CD14-positive monocyte (primary cell): Measurements from ENCODE around the gene NCAM1. TPM values are rescaled to one million over a fixed set of nuclear protein-coding genes. Genes with fewer than 3 reads are reported as not detected.

Experiments
- DNase-seq, 3 donors: peaks; one replicate each; pipeline ENCODE4 v3.0.0-alpha.2; 2011 to 2022
- H2AFZ ChIP-seq: 2 replicates; pipeline ENCODE4 v1.6.0; 2012; ENCODE audit warnings: mild to moderate bottlenecking, low read depth, low read length, inconsistent platforms; ENCODE audit not compliant: insufficient read depth, poor library complexity, severe bottlenecking
- H3K27ac ChIP-seq, 2 donors: 1 replicate in 1 of 2; 2 replicates in 1 of 2; pipeline ENCODE4 v1.5.1; 2012 to 2013; ENCODE audit warnings: low read length in 2 of 2, control low read depth in 1 of 2, inconsistent platforms in 1 of 2, low read depth in 1 of 2, mild to moderate bottlenecking in 1 of 2
- H3K27me3 ChIP-seq, 2 donors: one replicate each; pipeline versions ENCODE4 v1.6.0 to v1.6.1; 2011 to 2013; ENCODE audit warnings: low read length in 2 of 2; ENCODE audit not compliant: control insufficient read depth in 2 of 2, insufficient read depth in 2 of 2
- H3K36me3 ChIP-seq, 2 donors: replicated peaks in 1 of 2; 1 replicate in 1 of 2; 2 replicates in 1 of 2; pipeline versions ENCODE4 v1.5.1 to v1.6.1; 2012 to 2013; ENCODE audit warnings: low read length in 2 of 2, control low read depth in 1 of 2, inconsistent platforms in 1 of 2, mild to moderate bottlenecking in 1 of 2; ENCODE audit not compliant: insufficient read depth in 2 of 2, control insufficient read depth in 1 of 2
- H3K4me1 ChIP-seq, 2 donors: 1 replicate in 1 of 2; 2 replicates in 1 of 2; pipeline versions ENCODE4 v1.5.1 to v1.6.1; 2012 to 2013; ENCODE audit warnings: low read length in 2 of 2, control low read depth in 1 of 2, inconsistent platforms in 1 of 2, mild to moderate bottlenecking in 1 of 2, moderate library complexity in 1 of 2; ENCODE audit not compliant: insufficient read depth in 2 of 2, control insufficient read depth in 1 of 2
- H3K4me2 ChIP-seq: replicated peaks from 2 replicates; pipeline ENCODE3; 2012; ENCODE audit warnings: low read length, moderate library complexity, mild to moderate bottlenecking; ENCODE audit not compliant: poor library complexity, severe bottlenecking; ENCODE audit errors: extremely low read depth
- H3K4me3 ChIP-seq, 3 experiments: fragments of 200-600 bp in 1 of 3; sonication (generic) in 1 of 3; replicated peaks in 1 of 3; 1 replicate in 2 of 3; 2 replicates in 1 of 3; pipeline ENCODE4 v1.5.1; 2011 to 2013; ENCODE audit warnings: low read length in 3 of 3, mild to moderate bottlenecking in 3 of 3, control low read depth in 2 of 3, low read depth in 2 of 3, inconsistent platforms in 1 of 3, moderate library complexity in 1 of 3
- H3K79me2 ChIP-seq: 2 replicates; pipeline ENCODE4 v1.6.0; 2012; ENCODE audit warnings: mild to moderate bottlenecking, control low read depth, inconsistent platforms, low read length, moderate library complexity; ENCODE audit not compliant: insufficient read depth
- H3K9ac ChIP-seq: 2 replicates; pipeline ENCODE4 v1.6.0; 2017; ENCODE audit warnings: low read length, mild to moderate bottlenecking; ENCODE audit not compliant: insufficient read depth, poor library complexity, severe bottlenecking
- H3K9me3 ChIP-seq, 2 donors: replicated peaks in 1 of 2; 1 replicate in 1 of 2; 2 replicates in 1 of 2; pipeline versions ENCODE4 v1.5.1 to v1.6.1; 2012 to 2013; ENCODE audit warnings: low read length in 2 of 2, control low read depth in 1 of 2; ENCODE audit not compliant: control insufficient read depth in 1 of 2, insufficient read depth in 1 of 2
- H4K20me1 ChIP-seq: 2 replicates; pipeline ENCODE4 v1.6.0; 2012; ENCODE audit warnings: mild to moderate bottlenecking, low read length, control low read depth, moderate library complexity; ENCODE audit not compliant: insufficient read depth
- H3K27ac Mint-ChIP-seq, 7 donors: one replicate each; pipeline ENCODE4 v1.8.0; 2020; ENCODE audit warnings: mild to moderate bottlenecking in 7 of 7, mixed read lengths in 7 of 7, moderate library complexity in 6 of 7, inconsistent platforms in 2 of 7
- H3K27me3 Mint-ChIP-seq, 3 donors: one replicate each; pipeline ENCODE4 v1.8.0; 2021 to 2022; ENCODE audit warnings: low read depth in 3 of 3, mild to moderate bottlenecking in 3 of 3, mixed read lengths in 3 of 3, moderate library complexity in 3 of 3, inconsistent platforms in 1 of 3
- H3K36me3 Mint-ChIP-seq, 2 donors: one replicate each; pipeline ENCODE4 v1.8.0; 2020; ENCODE audit warnings: mixed read lengths in 2 of 2, inconsistent platforms in 1 of 2, mild to moderate bottlenecking in 1 of 2
- H3K4me1 Mint-ChIP-seq: one replicate; pipeline ENCODE4 v1.8.0; 2020; ENCODE audit warnings: mild to moderate bottlenecking, mixed read lengths
- H3K4me3 Mint-ChIP-seq, 2 donors: one replicate each; pipeline ENCODE4 v1.8.0; 2020; ENCODE audit warnings: mild to moderate bottlenecking in 2 of 2, mixed read lengths in 2 of 2, moderate library complexity in 1 of 2
- H3K9me3 Mint-ChIP-seq, 7 donors: one replicate each; pipeline ENCODE4 v1.8.0; 2020 to 2022; ENCODE audit warnings: mixed read lengths in 7 of 7, mild to moderate bottlenecking in 6 of 7, moderate library complexity in 6 of 7, inconsistent platforms in 2 of 7
- WGBS: methylation state at CpG from one replicate; pipeline ENCODE4 v1.1.5; 2013; ENCODE audit warnings: missing lambda C conversion rate; ENCODE audit not compliant: insufficient coverage; 5-methylcytosine and 5-hydroxymethylcytosine counted together
- intact Hi-C, 2 donors: fragments of 100-400 bp; cut with micrococcal nuclease; formaldehyde crosslinking; loops; one replicate each; pipeline versions ENCODE4 v1.15.0 to v1.15.1; 2023
- polyA plus RNA-seq, 3 donors: library from polyadenylated mRNA; depleted of rRNA in 1 of 3; unstranded in 2 of 3; stranded (reverse) in 1 of 3; fragments of 300-500 nt in 2 of 3; fragments of >200 nt in 1 of 3; fragmentation: Illumina TruSeq in 2 of 3; gene quantifications; 1 replicate in 2 of 3; 2 replicates in 1 of 3; pipeline ENCODE4 v1.2.3, GENCODE V29; 2012 to 2021
- TF ChIP-seq, protein P1 (sequence below): fragments of 200-600 bp; IDR thresholded peaks from one replicate; pipeline ENCODE4 v1.8.0; 2022; ENCODE audit warnings: antibody characterized with exemption, mild to moderate bottlenecking

NCAM1 gene
- polyA plus RNA-seq, 3 donors, result 0.65 to 0.69 TPM; not detected in 1

- peaks cover 0 to 3% of the 10 kb centered on the region in 2 donors for H3K27me3 ChIP-seq
- no peak overlapping the region for H3K9ac ChIP-seq
- H3K4me3 ChIP-seq, result no peak overlapping the region
- intact Hi-C loops, result no loop called here
- H3K36me3 Mint-ChIP-seq, result no peaks in the 10 kb centered on the region
- H3K27me3 Mint-ChIP-seq, result peaks cover 6 to 10% (median 7%) of the 10 kb centered on the region in 3 donors
- no peaks in the 10 kb centered on the region for H3K79me2 ChIP-seq
- H3K4me1 ChIP-seq, result peaks cover 0 to 6% of the 10 kb centered on the region in 2 donors
- H3K4me2 ChIP-seq, result no peak overlapping the region
- H3K27ac ChIP-seq, result no peak overlapping the region
- H3K27ac Mint-ChIP-seq, result no peak overlapping the region
- no peaks in the 10 kb centered on the region for H3K9me3 Mint-ChIP-seq
- H3K36me3 ChIP-seq, result no peaks in the 10 kb centered on the region
- no peaks in the 10 kb centered on the region for H4K20me1 ChIP-seq
- H3K4me3 Mint-ChIP-seq, result no peak overlapping the region
- no peaks in the 10 kb centered on the region for H3K9me3 ChIP-seq
- TF ChIP-seq, protein P1, sequence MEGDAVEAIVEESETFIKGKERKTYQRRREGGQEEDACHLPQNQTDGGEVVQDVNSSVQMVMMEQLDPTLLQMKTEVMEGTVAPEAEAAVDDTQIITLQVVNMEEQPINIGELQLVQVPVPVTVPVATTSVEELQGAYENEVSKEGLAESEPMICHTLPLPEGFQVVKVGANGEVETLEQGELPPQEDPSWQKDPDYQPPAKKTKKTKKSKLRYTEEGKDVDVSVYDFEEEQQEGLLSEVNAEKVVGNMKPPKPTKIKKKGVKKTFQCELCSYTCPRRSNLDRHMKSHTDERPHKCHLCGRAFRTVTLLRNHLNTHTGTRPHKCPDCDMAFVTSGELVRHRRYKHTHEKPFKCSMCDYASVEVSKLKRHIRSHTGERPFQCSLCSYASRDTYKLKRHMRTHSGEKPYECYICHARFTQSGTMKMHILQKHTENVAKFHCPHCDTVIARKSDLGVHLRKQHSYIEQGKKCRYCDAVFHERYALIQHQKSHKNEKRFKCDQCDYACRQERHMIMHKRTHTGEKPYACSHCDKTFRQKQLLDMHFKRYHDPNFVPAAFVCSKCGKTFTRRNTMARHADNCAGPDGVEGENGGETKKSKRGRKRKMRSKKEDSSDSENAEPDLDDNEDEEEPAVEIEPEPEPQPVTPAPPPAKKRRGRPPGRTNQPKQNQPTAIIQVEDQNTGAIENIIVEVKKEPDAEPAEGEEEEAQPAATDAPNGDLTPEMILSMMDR, result no peak
- no peak for DNase-seq
- WGBS, result no CpG with 5 or more reads among the region's 1 CpG
- H2AFZ ChIP-seq, result no peak overlapping the region
- peaks cover 3% of the 10 kb centered on the region for H3K4me1 Mint-ChIP-seq
These were observed 156.9 kb downstream of the NCAM1 start for GRCh38 chr11:113118104-113118503.

DNA sequence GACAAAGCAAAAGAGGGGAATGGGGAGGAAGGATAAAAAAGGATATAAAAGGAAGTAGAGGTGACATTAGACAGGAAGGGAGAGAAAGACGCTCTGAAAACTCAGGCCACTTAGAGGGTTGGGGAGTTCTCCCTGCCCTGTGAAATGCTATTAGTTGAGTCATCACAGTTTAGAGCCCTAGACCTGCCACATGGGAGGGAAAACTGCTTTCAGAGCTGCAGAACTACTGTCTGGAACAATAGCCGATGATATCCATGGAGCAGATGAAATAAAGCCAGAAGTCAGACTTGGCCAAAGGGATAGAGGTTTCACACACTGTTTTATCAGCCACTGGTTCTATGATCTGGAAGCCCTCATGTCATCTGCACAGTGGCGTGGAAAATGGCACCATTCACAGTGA lies 157.9 kb downstream of the NCAM1 start:
- intact Hi-C loops, result no loop called here
- Histone ChIP-seq H3K79me2 (no peaks in the 10 kb centered on the region), H3K27ac (no peak overlapping the region), H3K9ac (no peak overlapping the region), H3K9me3 (no peaks in the 10 kb centered on the region), H3K27me3 (peaks cover 0 to 3% of the 10 kb centered on the region in 2 donors), H3K4me2 (no peak overlapping the region), H2AFZ (no peak overlapping the region), H4K20me1 (no peaks in the 10 kb centered on the region), H3K36me3 (no peaks in the 10 kb centered on the region), H3K4me1 (peaks cover 0 to 6% of the 10 kb centered on the region in 2 donors), H3K4me3 (no peak overlapping the region)
- Mint-ChIP-seq H3K4me3 (no peak overlapping the region), H3K4me1 (peaks cover 3% of the 10 kb centered on the region), H3K36me3 (no peaks in the 10 kb centered on the region), H3K9me3 (peaks cover 0 to 3% (median 0%) of the 10 kb centered on the region in 7 donors), H3K27me3 (peaks cover 9 to 14% (median 10%) of the 10 kb centered on the region in 3 donors), H3K27ac (no peak overlapping the region)
- DNase-seq, result no peak
- WGBS, result 74% methylated on average over 3 of the region's 3 CpGs
- TF ChIP-seq, protein P1, result no peak
